MM.1S (cell line): ENCODE data around the gene BPIFB2.

Experiments
- EZH2 ChIP-seq: fragments of 300-600 bp; sonication (generic); optimal IDR thresholded peaks from 2 replicates; pipeline ENCODE3; 2017; ENCODE audit warnings: low read depth, mild to moderate bottlenecking, antibody characterized with exemption, low read length, mixed read lengths
- EZH2phosphoT487 ChIP-seq: fragments of 300-600 bp; sonication (generic); IDR thresholded peaks from 2 replicates; pipeline ENCODE4 v1.6.1; 2018; ENCODE audit warnings: antibody characterized with exemption, low read length
- TF ChIP-seq, protein P1 (sequence below): fragments of 300-600 bp; sonication (generic); IDR thresholded peaks from 2 replicates; pipeline ENCODE4 v1.5.1; 2016; ENCODE audit warnings: antibody characterized with exemption, low read length, mixed read lengths

DNA sequence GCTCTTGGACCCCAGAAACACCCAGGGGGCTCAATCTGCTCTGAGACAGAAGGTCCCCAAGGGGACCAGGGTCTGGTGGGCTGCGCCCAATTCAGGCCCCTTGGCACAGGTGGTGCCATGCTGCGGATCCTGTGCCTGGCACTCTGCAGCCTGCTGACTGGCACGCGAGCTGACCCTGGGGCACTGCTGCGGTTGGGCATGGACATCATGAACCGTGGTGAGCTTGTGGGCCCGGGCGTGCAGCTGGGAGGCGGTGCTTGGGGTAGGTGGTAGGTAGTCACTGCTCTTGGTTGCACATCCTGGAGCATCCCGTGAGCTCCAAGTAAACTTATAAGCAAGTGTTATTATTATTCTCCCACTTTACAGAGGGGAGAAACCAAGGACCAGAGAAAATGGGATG lies 24.0 kb downstream of the BPIFB2 start, which contains the start of gene BPIFB6:
- TF ChIP-seq EZH2phosphoT487 (no peak), EZH2 (no peak)
- TF ChIP-seq, protein P1, sequence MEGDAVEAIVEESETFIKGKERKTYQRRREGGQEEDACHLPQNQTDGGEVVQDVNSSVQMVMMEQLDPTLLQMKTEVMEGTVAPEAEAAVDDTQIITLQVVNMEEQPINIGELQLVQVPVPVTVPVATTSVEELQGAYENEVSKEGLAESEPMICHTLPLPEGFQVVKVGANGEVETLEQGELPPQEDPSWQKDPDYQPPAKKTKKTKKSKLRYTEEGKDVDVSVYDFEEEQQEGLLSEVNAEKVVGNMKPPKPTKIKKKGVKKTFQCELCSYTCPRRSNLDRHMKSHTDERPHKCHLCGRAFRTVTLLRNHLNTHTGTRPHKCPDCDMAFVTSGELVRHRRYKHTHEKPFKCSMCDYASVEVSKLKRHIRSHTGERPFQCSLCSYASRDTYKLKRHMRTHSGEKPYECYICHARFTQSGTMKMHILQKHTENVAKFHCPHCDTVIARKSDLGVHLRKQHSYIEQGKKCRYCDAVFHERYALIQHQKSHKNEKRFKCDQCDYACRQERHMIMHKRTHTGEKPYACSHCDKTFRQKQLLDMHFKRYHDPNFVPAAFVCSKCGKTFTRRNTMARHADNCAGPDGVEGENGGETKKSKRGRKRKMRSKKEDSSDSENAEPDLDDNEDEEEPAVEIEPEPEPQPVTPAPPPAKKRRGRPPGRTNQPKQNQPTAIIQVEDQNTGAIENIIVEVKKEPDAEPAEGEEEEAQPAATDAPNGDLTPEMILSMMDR, result no peak
